Ammon's horn (tissue), 1 donor: ENCODE measurements around the gene ACSL5.
A peak's percentile ranks its signal among the peaks of the same experiment; 100 is the strongest.
"Not testable (repeated sequence)": the region's sequence is repeated elsewhere in the genome, so short reads cannot be mapped to it uniquely, and the experiment has no call there.

Source experiments
- DNase-seq: peaks from one replicate; pipeline ENCODE4 v3.0.0-alpha.2; 2016; ENCODE audit warnings: low spot score

Gene ACSL5

DNA sequence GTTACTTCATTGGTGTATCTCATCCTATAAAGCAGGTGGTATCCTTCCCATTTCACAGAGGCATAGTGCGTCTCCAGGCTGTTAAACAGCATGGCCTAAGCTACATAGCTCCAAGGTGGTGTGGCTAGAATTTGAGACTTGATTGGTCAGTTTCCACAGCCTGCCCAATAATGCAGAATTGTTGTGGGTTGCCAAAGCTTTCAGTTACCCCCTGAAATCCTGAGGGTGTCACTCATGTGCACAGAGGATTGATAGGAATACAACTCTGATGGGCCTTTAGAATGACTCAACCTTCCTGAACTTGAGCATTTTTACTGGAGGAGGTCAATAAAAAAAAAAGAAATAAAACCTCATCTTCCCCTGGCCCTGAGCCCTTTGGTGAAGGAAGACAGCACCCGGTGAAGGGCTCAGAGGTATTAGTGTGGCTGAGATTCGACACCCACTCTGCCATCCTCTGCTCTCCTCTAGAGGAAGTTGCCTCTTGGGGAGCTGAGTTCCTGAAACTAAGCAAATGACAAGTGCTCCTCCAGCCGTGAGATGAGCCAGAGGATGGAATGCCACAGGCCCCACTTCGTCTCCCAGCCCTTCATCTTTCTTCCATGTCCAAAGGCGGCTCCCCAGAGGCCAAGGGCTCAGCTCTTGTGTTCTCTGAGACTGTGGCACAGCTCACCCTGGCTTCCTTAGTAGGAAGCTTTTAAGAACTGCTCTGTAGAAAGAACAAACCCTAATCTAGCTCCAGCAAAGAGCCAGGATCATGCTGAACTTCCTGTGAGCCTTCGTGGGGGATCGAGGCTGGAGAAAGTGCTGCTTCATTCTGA is 1.0 kb downstream of the ACSL5 start:
- peak; percentile 14 for DNase-seq

DNA sequence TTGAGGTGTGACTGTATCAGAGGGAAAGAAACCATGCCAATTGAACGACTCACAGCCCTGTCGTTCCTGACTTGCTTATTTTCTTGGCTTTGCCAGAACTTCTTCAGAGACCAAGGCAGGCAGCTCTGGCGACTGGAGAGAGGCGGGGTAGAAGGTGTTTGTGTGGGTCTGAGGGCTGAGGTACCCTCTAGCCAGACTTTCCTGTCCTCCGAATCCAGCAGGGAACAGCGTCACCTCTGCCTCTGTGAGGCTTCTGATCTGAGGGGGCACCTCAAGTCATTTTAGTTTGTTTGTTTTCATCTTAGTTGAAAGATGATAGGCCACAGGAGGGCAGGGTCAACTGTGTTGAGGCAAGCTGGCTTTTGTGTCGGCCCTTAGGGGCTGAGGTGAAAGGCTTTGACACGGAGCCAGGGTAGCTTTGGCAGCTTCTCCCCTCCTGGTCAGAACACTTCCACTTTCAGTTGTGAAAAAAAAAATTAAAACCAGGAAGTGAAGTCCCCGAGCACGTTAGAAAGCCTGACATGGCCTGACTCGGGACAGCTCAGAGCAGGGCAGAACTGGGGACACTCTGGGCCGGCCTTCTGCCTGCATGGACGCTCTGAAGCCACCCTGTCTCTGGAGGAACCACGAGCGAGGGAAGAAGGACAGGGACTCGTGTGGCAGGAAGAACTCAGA is 1.9 kb downstream of the ACSL5 start:
- peak; percentile 50 for DNase-seq

DNA sequence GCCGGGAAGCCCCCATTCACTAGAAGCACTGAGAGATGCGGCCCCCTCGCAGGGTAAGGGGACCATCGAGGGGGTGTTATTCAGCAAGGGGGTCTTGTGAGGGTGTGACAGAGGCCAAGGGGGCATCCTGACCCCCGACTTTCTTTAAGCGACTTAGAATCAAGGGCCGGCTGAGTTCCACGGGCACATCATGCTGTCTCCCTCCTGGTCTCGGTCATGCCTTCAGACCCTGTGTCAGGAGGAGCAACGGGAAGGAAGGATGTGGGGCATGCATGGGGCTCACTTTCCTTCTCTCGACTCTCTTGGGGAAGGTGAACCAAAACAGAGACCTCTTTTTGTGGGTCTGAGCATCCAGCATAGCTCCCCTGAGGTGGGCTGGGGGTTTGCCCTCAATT is 2.5 kb downstream of the ACSL5 start:
- DNase-seq, result no peak

DNA sequence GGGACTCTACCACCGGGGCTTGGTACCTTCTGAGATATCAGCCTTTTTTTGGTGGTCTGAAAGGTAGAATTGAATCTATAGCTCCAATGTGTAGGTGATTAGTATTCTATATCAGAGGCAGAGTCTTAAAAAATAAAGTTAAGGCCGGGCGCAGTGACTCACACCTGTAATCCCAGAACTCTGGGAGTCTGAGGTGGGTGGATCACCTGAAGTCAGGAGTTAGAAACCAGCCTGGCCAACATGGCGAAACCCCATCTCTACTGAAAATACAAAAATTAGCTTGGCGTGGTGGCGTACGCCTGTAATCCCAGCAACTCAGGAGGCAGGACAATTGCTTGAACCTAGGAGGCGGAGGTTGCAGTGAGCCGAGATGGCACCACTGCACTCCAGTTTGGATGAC is 3.2 kb downstream of the ACSL5 start:
- not testable (repeated sequence) for DNase-seq

DNA sequence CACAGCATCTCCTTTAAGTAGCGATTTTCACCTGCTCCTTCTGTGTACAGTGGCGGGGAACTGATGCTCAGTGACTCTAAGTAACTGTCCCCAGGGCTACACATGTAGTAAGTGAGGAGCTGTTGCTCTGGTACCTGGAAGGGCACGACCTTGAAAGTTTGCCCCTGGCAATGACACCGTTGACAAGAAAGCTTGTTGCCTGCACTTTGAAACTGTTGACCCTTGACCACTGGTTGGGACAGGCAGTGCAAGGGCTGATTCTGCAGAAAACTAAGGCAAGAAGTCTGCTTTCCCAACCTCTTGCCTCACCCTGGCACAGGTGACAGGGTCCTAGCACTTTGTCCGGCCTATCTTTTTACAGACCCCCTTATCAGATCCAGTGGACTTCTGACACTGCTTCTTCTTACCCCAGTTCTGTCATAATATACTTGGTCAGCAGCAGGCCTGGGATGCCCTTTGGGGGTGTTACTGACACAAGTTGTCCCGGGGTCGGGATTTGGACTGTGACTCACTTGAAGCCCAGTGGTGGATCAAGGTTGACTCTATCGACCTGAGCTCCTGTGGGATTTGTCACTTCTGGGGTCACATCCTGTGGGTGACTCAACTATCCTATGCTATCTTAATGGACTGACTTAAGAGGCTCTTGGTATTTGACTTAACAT is 5.8 kb downstream of the ACSL5 start:
- no peak for DNase-seq

DNA sequence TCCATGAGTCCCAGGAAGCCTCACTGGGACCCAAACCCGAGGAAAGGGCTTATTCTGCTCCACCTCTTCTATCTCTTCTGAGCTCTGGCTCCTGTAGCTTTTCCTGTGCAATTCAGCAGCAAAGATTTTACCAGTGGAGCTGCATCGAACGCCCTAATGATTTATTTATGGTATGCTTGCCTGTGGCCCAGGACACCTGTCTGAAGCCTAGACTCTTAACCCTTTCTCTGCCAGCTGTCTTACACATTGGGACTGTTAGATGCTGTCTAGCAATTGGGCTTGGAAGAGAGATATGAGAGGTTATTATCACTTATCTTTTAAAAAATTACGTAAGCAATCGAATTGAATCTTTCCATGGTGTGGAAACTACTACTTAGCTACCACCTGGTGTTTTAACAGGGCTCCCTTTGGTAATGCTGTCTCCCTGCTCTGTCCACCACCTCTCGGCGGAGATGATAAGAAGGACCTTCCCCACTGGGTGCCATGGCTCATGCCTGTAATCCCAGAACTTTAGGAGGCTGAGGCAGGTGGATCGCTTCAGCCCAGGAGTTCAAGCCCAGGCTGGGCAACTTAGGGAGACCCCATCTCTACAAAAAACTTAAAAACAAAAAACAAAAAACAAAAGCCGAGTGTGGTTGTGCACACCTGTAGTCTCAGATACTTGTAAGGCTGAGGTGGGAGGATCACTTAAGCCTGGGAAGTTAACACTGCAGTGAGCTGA is 8.8 kb downstream of the ACSL5 start:
- no peak for DNase-seq

DNA sequence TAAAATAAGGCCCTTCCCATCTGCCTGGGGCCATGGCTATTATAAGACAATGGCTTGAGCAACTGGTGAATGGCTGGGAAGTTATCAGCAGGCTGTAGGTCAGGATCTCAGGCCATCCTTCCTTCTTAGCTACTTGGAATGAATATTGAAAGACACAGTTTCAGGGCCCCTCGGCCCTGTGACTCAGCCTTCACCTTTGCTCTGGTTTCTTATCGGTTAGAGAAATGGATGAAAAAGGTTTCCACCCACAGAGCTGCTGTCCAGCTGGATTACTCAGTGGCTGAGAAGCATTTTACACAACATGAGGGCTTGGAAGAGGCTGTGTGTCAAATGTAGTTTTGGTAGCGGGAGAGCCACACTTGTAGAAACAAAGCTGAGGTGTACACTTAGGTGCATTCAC is 9.4 kb downstream of the ACSL5 start:
- no peak for DNase-seq

DNA sequence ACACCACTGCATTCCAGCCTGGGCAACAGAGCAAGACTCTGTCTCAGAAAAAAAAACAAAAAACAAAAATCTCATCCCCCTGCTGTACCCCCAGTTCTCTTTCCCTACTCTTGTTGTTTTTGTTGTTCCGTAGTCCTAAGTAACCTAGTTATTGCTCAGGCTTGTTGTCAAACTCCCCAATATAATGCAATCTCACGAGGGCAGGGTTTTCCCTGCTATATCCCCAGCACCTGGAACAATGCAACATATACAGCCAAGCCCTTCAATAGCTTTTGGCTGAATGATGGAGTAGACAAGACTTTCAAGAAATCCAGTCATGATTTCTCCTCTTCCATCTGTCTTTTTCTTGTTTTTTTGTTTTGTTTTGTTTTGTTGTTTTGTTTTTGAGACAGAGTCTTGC is 10.2 kb downstream of the ACSL5 start:
- no peak for DNase-seq

DNA sequence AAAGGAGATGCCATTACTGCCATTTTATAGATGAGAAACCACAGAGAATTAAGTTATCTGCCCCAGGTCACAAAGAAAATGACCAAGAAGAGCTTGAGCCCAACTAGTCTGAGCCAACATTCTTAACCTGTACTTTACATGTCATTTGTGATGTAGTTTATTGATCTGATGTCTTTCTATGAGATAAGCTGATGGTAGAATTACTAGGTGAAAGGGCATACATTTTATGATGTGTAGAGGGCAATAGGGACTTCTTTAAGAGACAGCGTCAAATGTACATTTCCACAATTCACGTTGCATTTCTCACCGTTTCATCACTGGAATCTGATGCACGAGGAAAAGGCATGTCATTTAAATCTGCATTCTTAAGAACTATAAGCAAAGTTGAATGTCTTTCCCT is 11.3 kb downstream of the ACSL5 start:
- no peak for DNase-seq

DNA sequence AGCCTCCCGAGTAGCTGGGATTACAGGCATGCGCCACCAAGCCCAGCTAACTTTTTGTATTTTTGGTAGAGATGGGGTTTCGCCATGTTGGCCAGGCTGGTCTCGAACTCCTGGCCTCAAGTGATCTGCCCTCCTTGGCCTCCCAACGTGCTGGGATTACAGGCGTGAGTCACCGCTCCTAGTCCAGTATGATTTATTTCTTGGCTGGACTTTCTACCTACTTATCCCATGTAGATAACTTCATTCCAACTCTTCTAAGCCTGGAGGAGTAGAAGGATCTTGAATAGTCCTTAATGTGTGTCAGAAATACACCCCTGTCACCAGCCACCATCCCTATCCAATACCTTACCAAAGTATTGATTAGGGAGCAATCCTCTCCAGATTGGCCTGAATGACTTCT is 14.1 kb downstream of the ACSL5 start:
- DNase-seq, result not testable (repeated sequence)

DNA sequence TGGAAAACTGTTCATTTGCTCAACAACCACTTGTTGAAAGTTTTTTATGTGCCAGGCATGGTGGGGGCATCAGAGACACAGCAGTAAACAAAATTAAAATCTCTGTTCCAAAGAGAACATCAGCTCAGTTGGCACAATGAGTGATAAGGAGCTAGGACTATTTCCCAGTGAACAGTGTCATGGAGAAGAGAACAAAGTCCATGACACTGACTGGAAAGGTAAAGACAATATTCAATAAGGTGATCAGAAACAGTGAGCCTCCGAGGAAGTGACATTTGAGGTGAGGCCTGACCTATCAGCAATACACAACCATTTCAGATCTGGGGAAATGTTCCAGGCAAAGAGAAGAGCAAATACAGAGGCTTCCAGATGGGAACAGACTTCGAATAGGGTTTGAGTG is 14.6 kb downstream of the ACSL5 start:
- no peak for DNase-seq

DNA sequence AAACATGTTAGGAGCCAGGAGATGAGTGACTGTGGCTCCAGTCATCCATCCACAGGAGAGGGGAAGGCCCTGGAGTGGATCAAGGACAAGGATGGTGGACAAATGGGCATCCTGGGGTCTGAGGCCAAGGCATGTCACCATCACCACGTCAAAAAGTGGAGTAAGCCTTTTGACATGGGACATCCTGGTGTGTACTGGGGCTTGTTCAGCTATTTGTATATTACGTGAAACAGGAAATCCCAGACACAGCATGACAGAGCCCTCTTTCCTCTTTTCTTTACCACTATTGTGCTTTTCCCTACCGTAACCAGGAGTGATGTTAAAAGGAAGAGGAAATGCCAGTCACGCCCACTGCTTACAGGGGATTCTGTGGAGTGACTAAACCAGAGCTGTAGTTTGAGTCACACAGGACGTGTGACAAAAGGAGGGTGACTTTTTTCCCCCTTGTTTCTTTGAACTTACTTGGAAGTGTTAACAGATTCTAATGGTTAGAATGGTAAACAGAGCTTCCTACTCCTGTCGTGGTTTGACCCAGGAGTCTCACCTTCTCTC is 15.4 kb downstream of the ACSL5 start:
- DNase-seq, result peak; percentile 5

DNA sequence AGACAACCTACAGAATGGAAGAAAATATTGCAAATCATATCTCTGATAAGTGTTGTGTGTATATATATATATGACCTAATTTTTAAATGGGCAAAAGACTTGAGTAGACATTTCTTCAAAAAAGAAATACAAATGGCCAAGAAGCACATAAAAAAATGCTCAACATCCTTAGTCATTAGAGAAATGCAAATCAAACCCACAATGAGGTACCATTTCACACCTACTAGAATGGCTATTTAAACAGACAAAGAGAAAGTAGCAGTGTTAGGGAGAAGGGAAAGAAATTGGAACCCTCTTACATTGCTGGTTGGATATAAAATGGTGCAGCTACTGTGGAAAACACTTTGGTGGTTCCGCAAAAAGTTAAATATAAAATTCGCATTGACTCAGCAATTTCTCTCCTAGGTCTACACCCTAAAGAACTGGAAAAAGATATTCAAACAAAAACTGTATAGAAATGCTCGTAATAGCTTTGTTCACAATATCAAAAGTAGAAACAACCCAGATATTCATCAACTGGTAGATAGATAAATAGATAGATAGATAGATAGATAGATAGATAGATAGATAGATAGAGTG is 16.3 kb downstream of the ACSL5 start:
- no peak for DNase-seq

DNA sequence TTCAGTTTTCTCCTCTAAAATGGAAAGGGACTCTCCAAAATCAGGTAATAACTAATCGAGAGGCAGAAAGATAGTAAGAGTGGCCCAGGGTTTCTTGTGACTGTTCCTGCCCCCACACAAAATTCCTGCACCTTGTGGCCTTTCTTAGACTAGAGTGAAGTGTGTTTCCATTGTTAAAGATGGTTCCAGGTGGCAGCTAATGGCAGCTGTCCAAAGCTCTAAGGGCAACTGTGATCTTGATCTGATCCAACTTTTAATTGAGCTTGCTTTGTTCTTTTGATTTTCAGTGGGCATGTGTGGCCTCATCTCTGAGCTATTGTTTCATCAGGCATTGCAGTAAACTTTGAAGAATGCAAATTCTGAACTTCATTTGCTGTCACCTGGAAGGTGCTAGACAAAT is 19.4 kb downstream of the ACSL5 start:
- DNase-seq, result no peak

DNA sequence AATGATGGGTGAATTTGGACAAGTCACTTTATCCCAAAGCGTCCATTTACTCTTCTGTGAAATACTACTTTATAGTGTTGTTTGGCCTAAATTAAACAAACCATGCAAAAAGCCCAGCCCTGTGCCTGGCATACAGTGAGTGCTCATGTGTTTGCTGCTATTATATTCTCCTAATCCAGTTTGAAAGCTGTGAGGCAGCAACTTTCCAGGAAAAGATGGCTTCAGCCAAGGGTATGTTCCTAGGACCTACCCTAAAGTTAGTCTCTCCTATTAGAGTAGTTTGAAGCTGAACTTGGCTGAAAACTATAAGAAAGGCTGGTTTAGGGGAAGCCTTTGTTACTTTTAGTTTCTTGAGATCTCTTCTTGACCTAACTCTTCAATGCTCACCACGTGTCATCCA is 19.9 kb downstream of the ACSL5 start:
- DNase-seq, result no peak

DNA sequence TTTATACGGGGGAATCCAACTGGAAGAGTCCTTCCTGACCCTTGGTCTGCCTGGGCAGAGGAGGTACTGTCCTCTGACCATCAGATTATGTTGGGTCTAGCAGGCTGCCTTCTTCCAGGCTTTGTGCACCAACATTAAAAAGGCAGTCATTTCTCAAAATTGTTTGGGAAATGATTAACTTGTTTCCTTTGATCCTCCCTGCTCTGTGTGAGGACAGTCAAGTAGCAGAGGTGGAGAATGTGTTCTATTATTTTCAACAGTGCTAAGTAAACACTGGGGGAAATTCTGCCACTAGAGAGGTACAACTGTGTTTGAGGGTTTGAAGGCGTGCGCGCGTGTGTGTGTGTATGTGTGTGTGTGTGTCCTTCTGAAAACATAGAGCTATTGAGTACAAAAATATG is 20.6 kb downstream of the ACSL5 start:
- DNase-seq, result no peak

DNA sequence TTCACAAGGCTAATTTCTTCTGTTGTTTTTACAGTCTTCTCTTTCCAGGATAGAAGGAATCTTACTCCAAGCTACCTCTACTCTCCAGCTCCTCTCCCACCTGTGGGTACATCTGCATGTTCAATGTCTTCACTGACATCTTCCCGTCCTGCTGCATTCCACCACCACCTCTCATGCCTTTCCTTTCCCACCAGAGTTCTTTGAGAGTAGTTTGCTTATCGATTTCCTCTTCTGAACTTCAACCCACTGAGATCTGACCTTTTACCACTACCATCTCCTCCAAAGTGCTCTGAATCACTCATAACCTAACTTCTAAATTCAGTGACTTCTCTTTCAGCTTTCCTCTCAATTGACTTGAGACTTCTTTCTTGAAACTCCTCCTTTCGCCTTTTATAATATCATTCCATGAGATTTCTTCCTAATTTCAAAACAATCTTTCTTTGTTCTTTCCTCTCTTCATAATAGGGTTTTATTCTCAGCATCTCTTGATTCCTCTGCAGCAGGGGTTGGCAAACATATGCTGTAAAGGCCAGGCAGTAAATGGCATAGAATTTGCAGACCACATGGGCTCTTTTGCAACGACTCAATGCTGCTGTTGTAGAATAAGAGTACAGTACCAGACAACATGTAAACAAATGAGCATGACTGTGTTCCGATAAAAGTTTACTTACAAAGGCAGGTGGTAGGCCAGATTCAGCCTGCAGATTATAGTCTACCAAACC is 22.1 kb downstream of the ACSL5 start:
- no peak for DNase-seq

DNA sequence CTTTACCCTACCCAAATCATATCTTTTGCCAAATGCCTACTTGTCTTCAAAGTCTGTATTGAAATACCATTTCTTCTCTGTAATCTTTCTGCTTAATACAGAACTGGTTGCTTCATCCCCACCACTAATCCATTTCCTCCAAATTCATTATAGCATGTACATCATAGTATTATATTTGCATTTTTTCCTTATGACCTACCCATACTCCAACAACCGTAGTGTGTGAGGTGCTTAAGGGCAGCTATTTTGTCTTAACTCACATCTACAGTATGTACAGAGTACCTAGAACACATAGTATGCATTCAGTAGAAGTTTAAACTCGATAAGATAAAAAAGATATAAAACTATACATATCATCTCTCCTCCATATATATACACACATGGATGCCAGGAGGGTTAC is 23.7 kb downstream of the ACSL5 start:
- no peak for DNase-seq

DNA sequence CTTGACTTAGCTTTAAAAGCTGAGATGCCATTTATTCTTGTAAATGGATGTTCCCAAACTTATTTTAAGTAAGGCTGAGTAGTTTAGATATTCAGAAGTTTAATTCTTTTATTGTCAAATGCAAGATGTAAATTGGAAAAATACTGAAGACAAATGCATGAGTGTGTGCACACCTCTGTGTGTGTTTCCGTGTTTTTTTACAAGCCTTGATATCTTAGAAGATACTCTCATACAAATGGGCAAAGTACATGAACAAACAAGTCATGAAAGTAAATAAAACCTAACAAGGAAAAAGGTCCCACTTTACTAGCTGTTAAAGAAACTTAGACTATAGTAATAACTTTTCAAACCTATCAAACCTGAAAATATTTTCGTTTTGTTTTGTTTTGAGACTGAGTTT is 29.0 kb downstream of the ACSL5 start:
- DNase-seq, result no peak

DNA sequence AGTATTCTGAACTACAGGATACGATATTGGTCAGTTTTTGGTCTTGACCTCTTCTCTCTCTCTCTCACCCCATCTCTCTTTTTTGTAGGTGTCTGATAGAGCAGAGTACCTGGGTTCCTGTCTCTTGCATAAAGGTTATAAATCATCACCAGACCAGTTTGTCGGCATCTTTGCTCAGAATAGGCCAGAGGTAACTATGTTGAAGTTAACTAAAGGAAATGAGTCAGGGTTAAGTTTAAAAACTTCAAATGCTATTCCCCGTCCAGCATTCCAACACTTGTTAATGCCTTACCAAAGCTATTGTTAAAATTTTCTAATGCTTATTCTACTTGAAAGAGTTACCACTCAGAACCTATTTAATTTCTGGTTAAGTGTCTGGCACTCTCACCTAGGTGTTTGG is 30.7 kb downstream of the ACSL5 start:
- DNase-seq, result no peak

DNA sequence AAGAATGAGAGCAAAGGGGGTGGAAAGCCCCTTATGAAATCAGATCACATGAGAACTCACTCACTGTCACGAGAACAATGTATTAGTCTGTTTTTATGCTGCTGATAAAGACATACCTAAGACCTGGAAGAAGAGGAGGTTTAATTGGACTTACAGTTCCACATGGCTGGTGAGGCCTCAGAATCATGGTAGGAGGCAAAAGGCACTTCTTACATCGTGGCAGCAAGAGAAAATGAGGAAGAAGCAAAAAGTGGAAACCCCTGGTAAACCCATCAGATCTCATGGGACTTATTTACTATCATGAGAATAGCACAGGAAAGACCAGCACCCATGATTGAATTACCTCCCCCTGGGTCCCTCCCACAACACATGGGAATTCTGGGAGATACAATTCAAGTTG is 32.9 kb downstream of the ACSL5 start:
- not testable (repeated sequence) for DNase-seq
